ENCODE measurements around the gene WDR75.

Gene WDR75

GRCh38 chr2:189409647-189410046, 31.6 kb upstream of the WDR75 start:
- TF ChIP-seq FOXP2 (optimal IDR thresholded peaks at IDR 0.05; ENCODE audit: borderline replicate concordance, extremely low read depth, extremely low read length, insufficient read depth) (no peak), REST (IDR thresholded peaks at IDR 0.05; ENCODE audit: insufficient read depth in 1 of 2, low read depth in 2 of 2, low read length in 2 of 2) (no peak), TAF1 (IDR thresholded peaks at IDR 0.05; ENCODE audit: borderline replicate concordance, insufficient read depth, low read length) (no peak), SIN3A (IDR thresholded peaks at IDR 0.05; ENCODE audit: borderline replicate concordance, insufficient read depth, low read length) (no peak), POLR2AphosphoS5 (IDR thresholded peaks at IDR 0.05; ENCODE audit: low read depth, low read length) (no peak)

GRCh38 chr2:189411860-189412259, 29.4 kb upstream of the WDR75 start:
- TF ChIP-seq TAF1 (IDR thresholded peaks at IDR 0.05; ENCODE audit: borderline replicate concordance, insufficient read depth, low read length) (no peak), FOXP2 (optimal IDR thresholded peaks at IDR 0.05; ENCODE audit: borderline replicate concordance, extremely low read depth, extremely low read length, insufficient read depth) (no peak), POLR2AphosphoS5 (IDR thresholded peaks at IDR 0.05; ENCODE audit: low read depth, low read length) (no peak), REST (IDR thresholded peaks at IDR 0.05; ENCODE audit: insufficient read depth in 1 of 2, low read depth in 2 of 2, low read length in 2 of 2) (no peak), SIN3A (IDR thresholded peaks at IDR 0.05; ENCODE audit: borderline replicate concordance, insufficient read depth, low read length) (no peak)

DNA sequence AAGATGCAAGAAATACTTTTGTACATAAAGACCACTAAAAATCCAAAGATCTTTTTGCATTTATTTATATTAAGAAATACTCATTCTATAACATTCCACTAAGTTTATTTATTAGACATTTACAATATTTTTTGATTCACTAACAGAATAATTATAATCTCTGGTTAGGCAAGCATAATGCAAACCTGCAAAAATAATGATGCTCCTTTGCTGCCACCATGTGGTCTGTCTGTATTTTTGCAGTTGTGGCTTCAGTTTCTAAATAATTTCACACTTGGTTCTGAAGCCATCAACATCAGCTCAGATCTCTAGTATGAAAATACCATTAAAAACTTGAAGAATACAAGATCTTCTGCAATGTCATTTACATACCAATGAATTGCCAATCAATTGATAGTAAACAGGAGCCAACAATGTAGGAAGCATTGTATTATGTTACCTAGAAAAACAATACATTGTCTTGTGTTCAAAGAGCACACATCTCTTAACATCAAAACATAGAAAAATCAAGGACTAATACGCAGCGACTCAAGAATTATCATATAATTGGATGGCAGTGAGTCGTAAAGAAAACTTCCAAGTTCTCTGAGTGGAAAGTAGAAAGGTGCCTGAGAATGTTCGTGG, 28.8 kb upstream of the WDR75 start:
- TF ChIP-seq SIN3A (IDR thresholded peaks at IDR 0.05; ENCODE audit: borderline replicate concordance, insufficient read depth, low read length), result no peak
- TF ChIP-seq TAF1 (IDR thresholded peaks at IDR 0.05; ENCODE audit: borderline replicate concordance, insufficient read depth, low read length), result no peak
- no peak for TF ChIP-seq POLR2AphosphoS5 (IDR thresholded peaks at IDR 0.05; ENCODE audit: low read depth, low read length)
- TF ChIP-seq FOXP2 (optimal IDR thresholded peaks at IDR 0.05; ENCODE audit: borderline replicate concordance, extremely low read depth, extremely low read length, insufficient read depth), result no peak
- TF ChIP-seq REST (IDR thresholded peaks at IDR 0.05; ENCODE audit: insufficient read depth in 1 of 2, low read depth in 2 of 2, low read length in 2 of 2), result no peak

DNA sequence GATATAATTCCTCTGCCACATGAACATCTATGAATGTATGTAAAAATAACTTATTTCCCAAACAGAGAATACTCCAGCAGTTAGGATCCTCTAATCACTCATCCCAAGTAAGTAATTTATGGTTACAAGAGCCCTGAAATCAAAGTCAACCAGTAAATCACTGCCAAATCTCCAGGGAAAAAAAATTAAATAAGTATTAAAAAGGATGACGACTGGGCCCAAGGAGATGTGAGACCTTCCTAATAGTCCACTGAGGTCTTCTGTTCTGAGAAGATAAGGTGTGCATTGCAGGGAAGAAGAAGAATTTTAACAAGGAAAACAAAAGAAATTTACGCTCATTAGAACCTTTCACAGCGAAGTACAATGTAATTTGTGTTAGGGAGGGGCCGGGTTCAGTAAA, 28.0 kb upstream of the WDR75 start:
- TF ChIP-seq FOXP2 (optimal IDR thresholded peaks at IDR 0.05; ENCODE audit: borderline replicate concordance, extremely low read depth, extremely low read length, insufficient read depth), result no peak
- TF ChIP-seq POLR2AphosphoS5 (IDR thresholded peaks at IDR 0.05; ENCODE audit: low read depth, low read length), result no peak
- TF ChIP-seq REST (IDR thresholded peaks at IDR 0.05; ENCODE audit: insufficient read depth in 1 of 2, low read depth in 2 of 2, low read length in 2 of 2), result no peak
- no peak for TF ChIP-seq TAF1 (IDR thresholded peaks at IDR 0.05; ENCODE audit: borderline replicate concordance, insufficient read depth, low read length)
- no peak for TF ChIP-seq SIN3A (IDR thresholded peaks at IDR 0.05; ENCODE audit: borderline replicate concordance, insufficient read depth, low read length)
